NCI-H2029 treated with DMSO at 0.1 percent for 48 hours (cell line): ENCODE data around the gene PCNT.
"Not testable (repeated sequence)": the region's sequence is repeated elsewhere in the genome, so short reads cannot be mapped to it uniquely, and the experiment has no call there.

Experiments used
- DNase-seq: peaks from one replicate; lab custom pipeline; 2025; lab: John Stamatoyannopoulos, UW

PCNT gene

DNA sequence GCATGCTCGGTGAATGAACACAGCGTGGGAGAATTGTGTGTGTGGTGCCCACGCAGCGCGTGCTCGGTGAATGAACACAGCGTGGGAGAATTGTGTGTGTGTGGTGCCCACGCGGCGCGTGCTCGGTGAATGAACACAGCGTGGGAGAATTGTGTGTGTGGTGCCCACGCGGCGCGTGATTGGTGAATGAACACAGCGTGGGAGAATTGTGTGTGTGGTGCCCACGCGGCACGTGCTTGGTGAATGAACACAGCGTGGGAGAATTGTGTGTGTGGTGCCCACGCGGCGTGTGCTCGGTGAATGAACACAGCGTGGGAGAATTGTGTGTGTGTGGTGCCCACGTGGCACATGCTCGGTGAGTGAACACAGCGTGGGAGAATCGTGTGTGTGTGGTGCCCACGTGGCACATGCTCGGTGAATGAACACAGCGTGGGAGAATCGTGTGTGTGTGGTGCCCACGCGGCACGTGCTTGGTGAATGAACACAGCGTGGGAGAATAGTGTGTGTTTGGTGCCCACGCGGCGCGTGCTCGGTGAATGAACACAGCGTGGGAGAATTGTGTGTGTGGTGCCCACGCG, 79.4 kb downstream of the PCNT start:
- DNase-seq: not testable (repeated sequence)

DNA sequence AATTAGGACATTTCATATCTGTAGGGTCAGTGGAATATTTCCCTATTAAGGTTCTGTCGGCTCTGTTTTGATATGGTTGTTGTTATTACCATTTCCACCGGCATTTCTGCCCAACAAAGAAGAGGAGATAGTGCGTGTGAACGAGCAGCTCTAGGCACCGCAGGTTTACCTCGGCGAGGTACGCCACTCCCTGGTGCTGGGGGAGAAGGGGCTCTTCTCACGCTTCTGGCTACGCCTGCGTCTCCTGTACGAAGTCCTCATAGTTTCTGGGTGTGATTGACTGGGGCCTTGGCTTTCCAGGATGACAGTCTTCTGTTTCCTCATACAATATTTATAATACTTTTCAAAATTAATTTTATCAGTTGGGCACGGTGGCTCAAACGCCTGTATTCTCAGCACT, 80.3 kb downstream of the PCNT start:
- no peak for DNase-seq

DNA sequence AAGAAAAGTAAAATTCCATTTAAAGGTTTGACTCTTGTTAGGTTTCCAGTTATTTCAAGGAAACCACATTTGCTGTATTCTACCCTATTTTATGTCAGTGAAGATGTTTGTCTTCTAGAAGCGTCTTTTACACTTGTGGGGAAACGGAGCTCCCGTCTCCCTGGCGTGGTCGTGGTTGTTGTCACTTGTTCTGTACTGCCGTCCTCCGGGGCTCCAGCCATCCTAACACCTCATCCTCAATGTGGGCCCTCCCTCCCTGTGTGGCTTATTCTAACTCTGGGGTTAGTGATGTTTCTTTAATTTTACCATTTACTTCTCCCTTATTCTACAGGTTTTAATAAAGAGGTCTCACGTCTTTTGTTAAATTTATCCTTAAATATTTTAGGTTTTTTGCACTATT, 82.0 kb downstream of the PCNT start:
- no peak for DNase-seq

DNA sequence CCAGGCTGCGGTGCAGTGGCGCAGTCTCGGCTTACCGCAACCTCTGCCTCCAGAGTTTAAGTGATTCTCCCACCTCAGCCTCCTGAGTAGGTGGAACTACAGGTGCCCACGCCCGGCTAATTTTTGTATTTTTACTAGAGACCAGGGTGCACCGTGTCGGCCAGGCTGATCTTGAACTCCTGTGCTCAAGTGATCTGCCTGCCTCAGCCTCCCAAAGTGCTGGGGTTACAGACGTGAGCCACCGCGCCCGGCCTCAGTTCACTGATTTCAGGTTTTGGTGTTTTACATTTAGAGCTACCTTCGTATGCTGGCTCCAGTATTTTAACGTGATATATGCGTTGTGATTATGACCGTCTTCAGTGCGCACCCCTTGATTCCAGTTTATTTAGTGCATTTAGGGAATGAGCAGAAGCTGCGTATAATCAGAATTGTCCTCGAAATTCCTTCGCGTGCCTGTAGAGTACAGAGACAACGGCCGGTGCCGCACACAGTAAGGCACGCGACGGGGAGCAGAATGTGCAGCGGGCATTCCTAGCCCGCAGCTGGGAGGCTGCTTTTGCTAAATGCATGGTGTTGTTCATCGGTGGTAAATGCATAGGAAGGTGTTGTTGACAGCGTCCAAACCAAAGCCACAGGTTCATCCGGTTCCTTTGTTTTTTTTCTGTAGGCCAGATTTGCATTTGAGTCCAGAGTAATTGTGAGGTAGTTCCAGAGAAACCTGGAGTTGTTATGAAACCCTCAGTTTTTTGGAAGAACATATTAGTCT, 85.9 kb downstream of the PCNT start:
- no peak for DNase-seq

DNA sequence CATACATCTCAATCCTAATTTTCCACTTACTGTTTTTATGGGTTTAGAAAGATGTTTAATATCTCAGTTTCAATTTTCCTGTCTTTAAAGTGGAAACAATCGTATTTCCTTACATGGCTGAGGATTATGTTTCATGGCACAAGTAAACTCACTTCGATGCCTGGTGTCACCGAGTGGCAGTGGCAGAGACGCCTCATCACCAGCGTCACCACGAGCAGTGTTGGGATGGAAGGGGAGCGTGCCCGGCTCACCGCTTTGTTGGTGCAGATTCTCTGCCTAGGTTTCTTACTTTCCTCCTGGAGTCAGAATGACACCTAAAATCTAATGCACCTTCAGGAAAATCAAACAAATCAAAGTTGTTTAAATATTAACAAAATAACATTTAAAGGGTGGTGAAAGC, 86.6 kb downstream of the PCNT start:
- DNase-seq: no peak

DNA sequence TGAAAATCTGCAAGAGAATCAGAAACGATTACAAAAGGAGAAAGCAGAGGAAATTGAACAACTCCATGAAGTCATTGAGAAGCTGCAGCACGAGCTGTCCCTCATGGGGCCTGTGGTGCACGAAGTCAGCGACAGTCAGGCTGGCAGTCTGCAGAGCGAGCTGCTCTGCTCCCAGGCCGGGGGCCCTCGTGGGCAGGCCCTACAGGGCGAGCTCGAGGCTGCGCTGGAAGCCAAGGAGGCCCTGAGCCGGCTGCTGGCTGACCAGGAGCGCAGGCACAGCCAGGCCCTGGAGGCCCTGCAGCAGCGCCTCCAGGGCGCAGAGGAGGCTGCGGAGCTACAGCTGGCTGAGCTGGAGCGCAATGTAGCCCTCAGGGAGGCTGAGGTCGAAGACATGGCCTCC, 87.3 kb downstream of the PCNT start:
- no peak for DNase-seq

DNA sequence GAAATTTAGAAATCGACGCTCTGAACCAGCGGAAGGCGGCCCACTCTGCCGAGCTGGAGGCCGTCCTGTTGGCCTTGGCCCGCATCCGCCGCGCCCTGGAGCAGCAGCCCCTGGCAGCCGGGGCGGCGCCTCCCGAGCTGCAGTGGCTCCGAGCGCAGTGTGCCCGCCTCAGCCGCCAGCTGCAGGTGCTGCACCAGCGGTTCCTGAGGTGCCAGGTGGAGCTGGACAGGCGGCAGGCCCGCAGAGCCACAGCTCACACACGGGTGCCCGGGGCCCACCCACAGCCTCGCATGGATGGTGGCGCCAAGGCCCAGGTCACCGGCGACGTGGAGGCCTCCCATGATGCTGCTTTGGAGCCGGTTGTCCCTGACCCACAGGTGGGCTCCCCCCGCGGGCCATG, 87.7 kb downstream of the PCNT start:
- DNase-seq: no peak

DNA sequence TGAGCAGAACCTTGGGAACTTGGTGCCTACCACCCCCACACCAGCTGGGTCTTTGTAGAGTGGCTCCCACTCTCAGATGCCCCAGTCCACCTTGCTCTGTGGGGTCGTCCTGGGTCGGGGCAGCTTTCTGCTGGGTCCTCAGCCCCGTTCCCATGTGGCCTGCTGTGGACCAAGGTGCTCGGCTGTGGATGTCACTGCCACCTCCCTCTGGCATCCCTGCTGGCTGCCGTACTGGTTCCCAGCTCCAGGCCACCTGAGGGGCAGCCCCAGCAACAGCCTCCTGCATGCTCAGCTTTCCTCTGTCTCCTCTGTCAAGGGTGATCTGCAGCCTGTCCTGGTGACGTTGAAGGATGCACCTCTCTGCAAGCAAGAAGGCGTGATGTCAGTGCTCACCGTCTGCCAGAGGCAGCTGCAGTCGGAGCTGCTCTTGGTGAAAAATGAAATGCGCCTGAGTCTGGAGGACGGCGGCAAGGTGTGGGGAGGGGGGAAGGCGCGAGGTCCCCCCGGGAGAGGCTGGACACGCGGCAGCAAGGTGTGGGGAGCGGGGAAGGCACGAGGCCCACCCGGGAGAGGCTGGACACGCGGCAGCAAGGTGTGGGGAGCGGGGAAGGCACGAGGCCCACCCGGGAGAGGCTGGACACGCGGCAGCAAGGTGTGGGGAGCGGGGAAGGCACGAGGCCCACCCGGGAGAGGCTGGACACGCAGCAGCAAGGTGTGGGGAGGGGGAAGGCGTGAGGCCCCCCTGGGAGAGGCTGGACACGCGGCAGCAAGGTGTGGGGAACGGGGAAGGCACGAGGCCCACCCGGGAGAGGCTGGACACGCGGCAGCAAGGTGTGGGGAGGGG, 88.8 kb downstream of the PCNT start:
- no peak for DNase-seq

DNA sequence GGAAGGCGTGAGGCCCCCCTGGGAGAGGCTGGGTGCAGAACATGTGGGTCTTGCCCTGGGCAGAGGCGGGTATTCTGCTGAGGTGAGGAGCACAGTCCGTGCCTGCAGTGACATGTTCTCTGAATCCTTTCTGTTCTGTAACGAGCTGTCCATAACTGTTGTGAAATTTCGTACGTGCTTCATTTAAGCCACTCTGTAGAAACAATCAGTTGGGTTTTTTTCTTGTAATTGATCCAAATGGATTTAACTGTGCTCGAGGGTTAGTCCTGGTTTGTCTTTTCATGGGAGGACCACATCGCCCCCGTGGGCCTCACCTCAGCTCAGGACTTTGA, 89.4 kb downstream of the PCNT start:
- DNase-seq: no peak

DNA sequence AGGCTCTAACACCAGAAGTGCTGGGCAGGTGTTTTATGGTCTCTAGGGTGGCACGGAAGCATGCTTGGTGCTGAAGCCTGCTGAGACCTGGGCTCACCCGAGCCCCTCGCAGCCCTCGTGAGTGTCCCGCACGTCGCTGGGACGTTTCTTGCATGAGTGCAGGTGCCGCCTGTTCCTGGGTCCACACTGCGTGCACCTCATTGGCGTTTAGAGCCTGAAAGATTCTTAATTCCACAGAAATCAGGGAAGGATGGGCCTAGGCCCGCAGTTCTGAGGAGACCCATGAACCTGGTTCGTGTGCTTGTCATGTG, 91.0 kb downstream of the PCNT start:
- no peak for DNase-seq

DNA sequence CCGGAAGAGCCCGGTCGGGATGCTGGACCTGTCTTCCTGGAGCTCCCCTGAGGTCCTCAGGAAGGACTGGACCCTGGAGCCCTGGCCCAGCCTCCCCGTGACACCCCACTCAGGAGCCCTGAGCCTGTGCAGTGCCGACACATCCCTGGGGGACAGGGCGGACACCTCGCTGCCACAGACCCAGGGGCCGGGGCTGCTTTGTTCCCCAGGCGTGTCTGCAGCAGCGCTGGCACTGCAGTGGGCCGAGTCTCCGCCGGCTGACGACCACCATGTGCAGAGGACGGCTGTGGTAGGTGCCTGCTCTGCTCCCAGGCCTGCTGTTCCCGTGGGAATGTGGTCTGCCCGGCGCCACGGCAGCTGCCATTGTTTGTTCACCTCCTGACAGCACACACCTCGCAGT, 92.6 kb downstream of the PCNT start:
- no peak for DNase-seq

DNA sequence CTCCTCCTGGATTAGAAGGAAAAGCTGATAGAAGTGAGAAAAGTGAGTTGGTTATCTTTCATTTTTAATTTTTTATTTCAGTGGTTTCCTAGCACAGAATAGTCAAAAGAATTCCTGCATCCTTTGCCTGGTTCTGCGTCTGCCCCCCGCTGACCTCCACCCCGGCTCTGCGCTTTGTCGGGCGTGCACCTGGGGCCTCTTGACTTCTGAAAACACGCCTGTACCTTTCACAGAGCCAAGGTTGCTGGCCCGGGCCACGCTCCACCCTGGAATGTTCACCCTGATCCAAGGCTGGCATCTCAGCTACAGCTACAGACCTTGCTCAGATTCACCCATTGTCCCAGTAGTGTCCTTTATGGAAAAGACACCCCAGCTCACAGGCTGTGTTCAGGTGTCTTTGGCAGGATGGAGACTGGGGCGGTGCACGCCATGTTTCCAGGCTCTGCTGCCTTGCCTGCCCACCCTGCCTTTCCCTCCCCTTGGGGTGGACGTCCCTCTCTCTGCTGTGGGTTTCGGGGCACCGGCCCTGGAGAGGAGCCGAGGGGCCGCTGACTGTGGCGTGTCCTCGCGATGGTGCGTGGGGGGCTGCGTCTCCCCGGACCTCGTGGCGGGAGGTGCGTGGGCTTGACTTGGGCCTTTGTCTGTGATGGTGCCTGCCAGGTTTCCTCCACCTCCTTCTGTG, 94.5 kb downstream of the PCNT start:
- DNase-seq: no peak

DNA sequence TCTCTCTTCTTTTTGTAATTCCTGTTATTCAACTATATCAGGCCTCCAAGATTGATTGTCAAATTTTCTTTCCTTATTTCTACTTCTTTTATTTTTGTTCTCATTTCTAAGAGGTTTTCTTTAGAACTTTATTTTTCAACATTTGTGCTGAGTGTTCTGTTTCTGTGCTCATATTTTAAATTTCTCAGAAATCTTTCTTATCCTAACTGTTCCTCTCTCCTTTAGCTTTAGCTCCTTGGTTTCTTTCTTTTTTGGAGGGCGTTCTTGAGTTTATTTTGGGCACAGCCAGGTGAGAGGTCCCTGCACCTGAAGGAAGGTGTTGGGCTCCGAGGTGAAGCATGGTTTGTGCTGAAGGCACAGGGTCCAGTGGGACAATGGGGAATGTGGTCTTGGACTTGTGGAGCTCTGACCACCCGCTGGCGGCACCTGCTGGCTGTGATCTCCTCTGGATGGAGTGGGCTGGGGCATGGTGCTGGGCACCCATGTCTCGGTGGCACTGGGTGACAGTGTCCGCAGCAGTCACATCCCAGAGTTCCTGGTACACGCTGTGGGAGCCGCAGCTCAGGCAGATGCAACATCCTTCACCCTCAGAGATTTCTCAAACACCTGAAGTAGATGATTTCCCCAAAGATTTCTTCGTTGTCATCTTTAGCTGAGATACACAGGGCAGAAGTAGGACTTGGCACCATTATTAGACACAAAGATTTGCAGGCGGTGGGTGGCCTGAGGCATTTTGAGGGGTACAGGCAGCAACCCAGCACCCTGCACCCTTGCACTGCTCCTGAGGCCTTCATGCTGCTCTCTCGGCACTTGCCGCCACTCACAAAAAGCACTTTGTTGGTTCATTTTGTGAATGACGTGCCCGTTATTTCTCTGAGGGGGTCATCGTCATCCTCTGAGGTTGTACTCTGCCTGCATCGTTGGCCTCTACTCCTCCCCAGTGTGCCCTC, 96.6 kb downstream of the PCNT start:
- DNase-seq: no peak

DNA sequence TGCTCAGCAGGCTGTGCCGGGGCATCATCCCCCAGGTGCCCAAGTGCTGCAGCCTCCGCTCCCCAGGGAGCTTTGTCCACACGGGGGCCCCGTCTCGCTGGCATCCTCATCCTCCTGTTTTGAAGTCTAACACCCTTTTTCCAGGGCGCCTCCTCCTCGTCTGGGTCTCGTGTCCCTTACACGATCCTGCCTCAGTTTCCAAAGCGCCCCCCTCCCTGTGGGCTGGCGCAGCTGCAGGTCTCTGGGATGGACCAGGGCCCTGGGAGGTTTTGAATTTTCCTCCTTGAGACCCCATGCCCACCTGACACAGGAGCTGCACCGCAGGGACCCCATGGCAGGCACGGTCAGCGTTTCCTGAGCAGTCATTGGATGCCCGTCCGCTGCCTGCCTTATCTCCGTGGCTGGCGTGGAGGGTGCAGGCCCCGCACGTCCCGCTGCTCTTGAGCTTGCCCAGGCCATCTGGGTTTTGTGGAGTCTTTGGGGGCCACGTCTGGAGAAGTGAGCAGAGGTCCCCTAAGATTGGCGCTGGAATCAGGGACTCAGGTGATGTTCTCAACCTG, 97.3 kb downstream of the PCNT start:
- no peak for DNase-seq

DNA sequence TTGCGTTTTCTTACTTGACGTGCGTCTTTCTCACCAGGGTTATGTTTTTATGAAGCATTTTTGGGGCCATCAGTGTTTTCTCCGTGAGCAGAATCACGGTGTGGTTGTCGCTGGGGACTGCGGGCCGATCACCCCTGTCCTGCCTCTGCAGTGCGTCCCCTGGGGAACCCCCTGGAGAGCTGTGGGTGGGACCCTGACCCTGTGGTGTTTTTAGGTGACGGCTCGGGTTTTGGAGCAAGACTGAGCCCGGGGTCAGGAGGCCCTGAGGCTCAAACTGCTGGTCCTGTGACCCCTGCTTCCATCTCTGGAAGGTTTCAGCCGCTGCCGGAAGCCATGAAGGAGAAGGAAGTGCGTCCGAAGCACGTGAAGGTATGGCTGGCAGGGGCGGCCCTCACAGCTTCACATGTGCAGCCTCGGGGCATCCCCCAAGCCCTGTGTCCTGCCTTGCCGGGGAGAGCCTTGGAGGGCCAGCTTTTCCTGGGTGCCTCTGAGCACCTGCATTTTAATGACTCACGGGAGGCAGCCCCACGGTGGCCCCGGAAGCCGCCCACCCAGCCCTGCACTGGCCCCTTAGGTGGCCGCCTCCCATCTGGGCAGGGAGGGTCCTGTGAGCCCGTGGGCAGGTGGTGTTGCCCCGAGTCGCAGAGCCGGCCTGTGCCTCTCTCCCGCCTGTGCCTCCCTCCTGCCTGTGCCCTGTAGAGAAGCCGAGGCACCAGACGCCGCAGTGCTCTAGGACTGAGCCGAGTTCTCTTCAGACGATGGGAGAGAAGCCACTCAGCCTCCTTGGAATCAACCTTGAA, 98.0 kb downstream of the PCNT start:
- no peak for DNase-seq

DNA sequence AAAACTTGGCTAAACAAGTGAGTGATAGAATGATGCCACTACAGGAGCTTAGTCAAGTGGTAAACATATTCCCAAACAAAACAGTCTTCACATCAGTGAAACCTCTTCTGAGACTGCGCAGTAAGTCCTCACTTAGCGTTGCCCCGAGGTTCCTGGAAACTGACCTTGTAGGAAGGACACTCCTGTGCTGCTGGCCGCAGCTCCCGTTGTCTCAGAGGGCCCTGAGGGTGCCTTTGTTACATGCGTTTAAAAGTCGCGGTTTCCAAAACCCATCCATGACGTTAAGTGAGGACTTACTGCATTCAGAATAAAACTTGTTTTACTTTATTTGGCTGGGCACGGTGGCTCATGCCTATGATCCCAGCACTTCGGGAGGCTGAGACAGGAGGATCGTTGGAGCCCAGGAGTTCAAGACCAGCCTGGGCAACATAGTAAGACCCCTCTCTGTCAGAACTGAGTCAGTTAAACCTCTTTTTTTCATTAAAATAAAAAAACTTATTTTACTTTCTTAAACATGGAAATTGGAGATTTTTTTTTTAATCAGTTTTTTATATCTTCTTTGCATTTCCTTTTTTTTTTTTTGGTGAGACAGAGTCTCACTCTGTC, 98.8 kb downstream of the PCNT start:
- no peak for DNase-seq

DNA sequence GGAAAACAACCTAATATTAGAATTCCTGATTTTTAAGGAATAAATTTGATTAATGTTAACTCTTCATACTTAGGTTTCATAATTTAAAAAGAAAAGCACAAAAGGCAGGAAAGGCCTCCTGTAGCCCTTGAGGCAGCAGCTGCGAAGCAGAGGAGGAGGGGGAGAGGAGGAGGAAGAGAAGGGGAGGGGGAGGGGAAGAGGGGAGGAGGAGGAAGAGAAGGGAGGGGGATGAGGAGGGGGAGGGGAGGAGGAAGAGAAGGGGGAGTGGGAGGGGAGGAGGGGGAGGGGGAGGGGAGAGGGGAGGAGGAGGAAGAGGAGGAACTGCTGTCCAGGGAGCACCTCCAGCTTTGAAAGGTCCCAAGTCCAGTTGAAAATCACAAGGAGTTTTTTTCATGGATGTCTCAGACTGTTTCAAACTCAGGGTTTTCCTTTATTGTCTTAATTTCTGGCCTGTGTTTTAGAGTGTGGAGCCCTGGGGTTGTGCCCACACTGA, 99.6 kb downstream of the PCNT start:
- DNase-seq: no peak

DNA sequence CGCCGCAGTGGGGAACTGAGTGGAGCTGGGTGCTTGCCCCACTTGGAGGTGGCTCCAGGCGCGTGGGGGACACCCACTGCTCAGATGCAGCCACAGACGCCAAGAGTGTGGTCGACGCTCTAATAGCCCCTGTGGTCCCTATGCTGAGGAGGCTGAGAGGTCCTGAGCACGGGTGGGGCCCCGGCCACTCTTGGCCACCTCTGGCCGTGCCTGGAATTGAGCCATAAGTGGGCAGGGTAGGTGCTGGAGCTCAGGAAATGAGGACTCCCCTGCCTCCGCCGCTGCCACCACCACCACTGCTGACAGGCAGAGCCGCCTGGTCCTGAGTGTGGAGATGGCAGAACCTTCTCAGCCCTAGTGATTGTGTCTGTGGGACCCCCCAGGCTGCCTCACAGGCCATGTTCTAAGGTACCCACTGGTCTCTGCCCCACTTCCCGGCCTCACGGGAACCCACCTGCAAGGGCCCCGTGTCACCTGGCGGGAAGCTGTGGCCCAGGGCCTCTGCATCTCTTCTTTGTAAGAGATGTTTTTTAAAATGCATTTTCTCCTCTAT, 100.2 kb downstream of the PCNT start:
- no peak for DNase-seq

DNA sequence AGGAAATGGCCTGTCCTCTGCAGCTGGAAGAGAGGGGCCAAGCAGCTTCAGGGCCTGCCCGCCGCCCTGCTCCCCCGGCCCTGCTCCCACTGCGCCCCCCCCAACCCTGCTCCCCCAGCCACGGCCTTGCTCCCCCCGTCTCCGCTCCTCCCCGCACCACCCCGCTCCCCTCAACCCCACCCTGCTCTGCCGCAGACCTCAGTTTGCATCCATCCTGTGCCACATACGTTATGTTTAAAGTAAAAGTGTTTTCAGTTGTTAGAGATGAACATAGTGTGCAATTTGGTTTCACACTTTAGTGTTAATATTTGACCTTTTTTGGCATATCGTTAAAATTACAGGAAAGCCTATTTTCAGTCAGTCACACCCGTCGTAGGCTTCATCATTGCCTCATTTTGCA, 100.7 kb downstream of the PCNT start:
- no peak for DNase-seq

DNA sequence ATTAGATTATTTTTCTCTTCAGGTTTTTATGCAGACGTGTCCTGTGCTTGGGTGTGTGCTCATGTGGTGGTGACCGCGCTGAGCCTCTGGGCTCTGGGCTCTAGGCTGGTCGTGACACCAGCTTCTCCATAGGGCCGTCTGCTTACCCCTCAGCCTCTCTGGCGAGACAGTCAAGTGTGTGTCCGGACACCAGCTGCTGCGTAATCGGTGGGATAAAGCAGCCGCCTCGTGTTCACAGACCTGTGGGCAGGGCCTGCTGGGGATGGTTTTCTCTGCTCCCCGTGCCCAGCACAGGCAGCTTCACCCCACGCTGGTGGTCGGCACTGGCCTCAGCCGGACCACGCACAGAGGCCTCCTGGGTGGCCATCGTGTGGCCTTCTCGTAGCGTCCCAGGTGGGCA, 101.1 kb downstream of the PCNT start:
- DNase-seq: no peak
